Myocyte (in vitro differentiated cells): ENCODE measurements around the gene GRID2. TPM values are rescaled to one million over a fixed set of nuclear protein-coding genes. Genes with fewer than 3 reads are reported as not detected.
"Not testable (repeated sequence)": the region's sequence is repeated elsewhere in the genome, so short reads cannot be mapped to it uniquely, and the experiment has no call there.

Experiments
- DNase-seq: peaks from one replicate; pipeline ENCODE4 v3.0.0-alpha.2; 2012; ENCODE audit warnings: low read depth
- total RNA-seq: library from RNA; depleted of rRNA; stranded (reverse); fragments of >200 nt; gene quantifications from 2 replicates; pipeline ENCODE4 v1.2.3, GENCODE V29; 2014

Gene GRID2
- total RNA-seq, 1 donor from 2014 or later, result 0.16 TPM

- DNase-seq, result no peak
Observed at GRCh38 chr4:92433272-92433758, 129.5 kb downstream of the GRID2 start.

GRCh38 chr4:92438722-92439121, 135.0 kb downstream of the GRID2 start:
- DNase-seq, result not testable (repeated sequence)

DNA sequence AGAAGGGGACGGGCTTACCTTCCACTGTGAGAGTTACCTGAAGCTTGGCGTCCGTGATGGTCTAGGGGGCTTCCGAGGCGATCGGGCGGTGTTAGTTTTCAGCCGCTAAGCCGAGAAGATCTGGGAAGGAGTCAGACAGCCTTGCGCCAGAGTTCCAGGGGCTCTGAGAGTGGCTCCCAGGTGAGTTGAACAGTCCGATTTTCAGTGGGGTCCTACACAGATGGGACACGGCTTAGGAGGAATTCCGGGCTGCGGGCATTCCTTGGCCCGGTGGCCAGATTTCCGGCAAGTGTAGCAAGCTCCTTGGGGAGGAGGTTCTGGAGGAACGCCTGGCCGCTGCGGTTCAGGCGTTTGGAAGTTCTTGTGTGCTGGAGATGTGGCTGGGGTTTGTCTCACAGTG, 138.4 kb downstream of the GRID2 start:
- not testable (repeated sequence) for DNase-seq

DNA sequence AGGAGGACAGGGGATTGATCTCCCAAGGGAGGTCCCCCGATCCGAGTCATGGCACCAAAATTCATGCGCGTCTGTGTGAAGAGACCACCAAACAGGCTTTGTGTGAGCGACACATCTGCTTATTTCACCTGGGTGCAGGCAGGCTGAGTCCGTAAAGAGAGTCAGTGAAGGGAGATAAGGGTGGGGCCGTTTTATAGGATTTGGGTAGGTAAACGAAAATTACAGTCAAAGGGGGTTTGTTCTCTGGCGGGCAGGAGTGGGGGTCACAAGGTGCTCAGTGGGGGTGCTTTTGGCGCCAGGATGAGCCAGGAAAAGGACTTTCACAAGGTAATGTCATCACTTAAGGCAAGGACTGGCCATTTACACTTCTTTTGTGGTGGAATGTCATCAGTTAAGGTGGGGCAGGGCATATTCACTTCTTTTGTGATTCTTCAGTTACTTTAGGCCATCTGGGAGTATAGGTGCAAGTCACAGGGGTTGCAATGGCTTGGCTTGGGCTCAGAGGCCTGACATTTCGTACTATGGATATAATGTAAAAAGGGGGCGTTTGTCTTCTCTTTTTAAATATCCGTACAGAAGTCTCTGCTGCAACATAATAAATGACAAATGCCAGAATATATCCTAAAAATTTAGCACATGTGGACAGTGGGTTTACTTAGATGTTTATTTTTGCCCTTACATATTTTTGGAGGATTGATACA, 140.5 kb downstream of the GRID2 start:
- DNase-seq, result not testable (repeated sequence)

- no peak for DNase-seq
Observed at GRCh38 chr4:92445127-92445526, 141.4 kb downstream of the GRID2 start.

GRCh38 chr4:92447255-92447905, 143.6 kb downstream of the GRID2 start:
- DNase-seq, result no peak

DNA sequence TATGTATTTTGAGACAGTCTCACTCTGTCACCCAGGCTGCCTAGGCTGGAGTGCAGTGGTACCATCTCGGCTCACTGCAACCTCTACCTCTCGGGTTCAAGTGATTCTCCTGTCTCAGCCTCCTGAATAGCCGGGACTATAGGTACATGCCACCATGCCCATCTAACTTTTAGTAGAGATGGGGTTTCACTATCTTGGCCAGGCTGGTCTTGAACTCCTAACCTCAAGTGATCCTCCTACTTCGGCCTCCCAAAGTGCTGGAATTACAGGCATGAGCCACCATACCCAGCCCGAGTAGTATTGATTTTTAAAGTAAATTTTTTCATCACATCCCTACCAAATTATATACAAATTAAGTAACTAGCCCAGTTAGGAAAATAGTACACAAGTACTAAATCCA, 144.4 kb downstream of the GRID2 start:
- DNase-seq, result not testable (repeated sequence)

DNA sequence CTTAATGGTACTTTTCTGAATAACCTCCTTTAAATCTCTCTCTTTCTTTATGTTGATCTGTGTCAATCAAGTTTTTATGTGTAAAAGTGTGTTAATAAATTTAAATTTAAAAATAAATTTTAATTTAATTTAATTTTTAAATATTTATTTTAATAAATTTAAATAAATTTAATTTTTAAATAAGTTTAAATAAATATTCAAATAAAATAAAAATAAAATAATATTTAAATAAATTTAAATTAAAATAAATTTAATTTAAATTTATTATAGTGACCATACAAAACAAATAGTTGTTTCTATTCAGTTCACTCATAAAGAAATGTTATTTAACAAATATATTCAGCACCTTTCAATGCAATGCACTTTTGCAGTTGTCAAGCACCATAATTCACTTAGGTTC, 146.9 kb downstream of the GRID2 start:
- no peak for DNase-seq

DNA sequence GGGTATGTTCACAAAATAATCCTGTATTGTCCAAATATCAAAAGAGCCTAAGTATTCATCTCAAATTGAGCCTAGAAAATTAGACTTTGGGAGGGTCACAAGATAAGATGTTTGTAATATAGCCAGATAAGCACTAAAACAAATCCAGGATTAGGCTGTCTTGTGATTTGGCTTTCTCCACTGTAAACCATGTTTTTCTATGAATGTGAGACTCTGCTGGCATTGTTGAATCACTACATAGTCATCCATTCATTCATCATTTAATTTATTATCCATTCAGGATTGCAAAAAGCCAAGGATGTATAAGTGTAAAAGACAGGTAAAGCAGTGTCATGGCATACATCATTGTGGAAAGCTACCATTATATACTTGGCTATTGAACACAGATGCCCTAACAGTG, 148.0 kb downstream of the GRID2 start:
- DNase-seq, result no peak

GRCh38 chr4:92452383-92452782, 148.6 kb downstream of the GRID2 start:
- not testable (repeated sequence) for DNase-seq

DNA sequence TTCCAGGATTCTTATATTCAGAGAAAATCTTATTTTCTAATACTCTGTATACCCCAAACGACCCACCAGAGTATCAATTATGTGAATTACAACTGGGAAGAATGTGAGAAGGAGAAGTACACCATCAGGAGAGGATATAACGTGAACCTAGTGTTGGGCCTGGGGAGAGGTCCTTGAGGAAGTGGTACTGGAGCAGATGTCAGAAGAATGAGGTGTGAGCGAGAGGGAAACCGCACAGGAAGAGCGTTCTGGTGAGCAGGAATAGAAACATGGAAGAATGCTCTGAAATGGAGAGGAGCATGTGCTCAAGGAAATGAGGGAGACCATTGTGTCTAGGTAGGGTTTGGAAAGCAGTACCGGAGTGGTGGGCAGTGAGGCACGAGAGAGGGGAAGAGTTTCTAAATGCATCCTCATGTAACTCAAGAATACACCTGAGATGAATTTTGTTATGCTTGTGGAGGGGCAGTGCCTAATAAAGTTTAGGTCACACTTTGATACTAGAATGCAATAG, 151.6 kb downstream of the GRID2 start:
- DNase-seq, result no peak

- no peak for DNase-seq
Observed at GRCh38 chr4:92455951-92456350, 152.2 kb downstream of the GRID2 start.

- no peak for DNase-seq
Observed at GRCh38 chr4:92461732-92462131, 158.0 kb downstream of the GRID2 start.

DNA sequence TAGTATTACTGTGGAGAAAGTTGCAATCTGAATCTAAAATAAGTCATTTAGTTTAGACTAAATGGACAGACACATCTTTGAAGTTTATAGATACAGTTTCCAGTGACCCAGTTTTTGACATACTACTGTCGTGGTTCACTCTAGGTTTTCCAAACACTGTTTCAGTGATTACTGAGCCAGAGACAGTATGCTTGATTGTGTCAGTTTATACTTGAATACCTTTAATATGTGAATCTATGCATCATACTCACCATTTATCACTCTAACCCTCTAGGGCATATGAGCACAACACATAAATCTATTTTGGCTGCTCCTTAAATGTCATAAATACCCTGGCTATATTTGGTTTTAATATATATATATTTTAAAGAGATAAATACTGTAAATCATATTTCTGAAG, 173.5 kb downstream of the GRID2 start:
- DNase-seq, result no peak

- DNase-seq, result no peak
Observed at GRCh38 chr4:92483341-92483740, 179.6 kb downstream of the GRID2 start.

DNA sequence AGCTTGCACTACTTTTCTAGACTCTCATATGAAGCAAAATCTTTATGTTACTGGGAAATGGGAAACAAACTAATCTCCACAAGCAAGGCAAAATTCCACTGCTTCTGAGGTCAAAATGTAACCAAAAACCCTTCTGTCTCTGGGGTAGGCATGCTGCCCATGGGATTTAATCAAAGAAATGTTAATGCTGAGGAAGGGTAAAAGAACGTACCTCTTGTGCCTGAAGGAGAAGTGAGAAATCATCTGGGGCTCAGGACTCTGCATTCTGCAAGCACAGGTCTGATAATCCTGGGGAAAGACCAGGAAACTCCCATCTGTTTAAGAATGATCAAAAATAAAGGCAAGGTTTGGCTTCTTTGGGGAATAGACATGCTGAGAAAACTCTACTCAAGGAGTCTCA, 184.7 kb downstream of the GRID2 start:
- no peak for DNase-seq

DNA sequence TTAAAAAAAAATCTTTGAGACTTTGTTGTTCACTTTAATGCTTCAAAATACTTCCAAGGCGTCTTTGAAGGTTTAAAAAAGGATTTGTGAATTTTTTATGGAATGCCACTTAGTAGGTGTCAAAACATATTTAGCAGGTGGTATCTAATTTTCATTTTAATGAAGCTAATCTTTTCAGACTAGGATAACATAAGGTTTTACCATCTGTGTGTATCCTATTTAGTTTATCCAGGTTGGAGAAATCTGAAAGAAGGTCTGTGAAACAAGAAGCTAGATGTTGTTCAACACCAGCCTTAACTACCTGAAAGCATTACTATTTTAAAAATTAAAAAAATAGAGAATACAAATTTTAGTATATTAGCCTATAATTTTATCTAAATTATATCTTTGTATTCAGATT, 193.4 kb downstream of the GRID2 start:
- DNase-seq, result no peak

DNA sequence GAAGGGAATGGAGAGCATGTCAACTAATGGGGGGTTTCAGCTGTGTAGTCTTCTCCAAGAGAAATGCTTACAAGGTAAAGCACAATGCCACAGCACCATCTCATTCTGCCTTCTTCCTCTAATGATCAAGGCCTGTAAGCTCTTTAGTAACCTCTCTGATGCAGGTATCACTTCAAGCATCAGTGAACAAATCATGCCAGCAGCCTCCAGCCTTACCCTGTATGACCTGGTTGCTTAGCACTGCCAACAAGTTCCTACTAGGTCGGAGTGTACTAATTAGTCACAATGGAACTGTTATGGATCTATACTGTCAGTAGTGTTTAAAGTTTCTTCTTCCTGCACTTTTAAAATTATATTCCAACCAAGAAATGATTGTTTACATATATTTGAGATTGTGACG, 197.7 kb downstream of the GRID2 start:
- DNase-seq, result no peak

DNA sequence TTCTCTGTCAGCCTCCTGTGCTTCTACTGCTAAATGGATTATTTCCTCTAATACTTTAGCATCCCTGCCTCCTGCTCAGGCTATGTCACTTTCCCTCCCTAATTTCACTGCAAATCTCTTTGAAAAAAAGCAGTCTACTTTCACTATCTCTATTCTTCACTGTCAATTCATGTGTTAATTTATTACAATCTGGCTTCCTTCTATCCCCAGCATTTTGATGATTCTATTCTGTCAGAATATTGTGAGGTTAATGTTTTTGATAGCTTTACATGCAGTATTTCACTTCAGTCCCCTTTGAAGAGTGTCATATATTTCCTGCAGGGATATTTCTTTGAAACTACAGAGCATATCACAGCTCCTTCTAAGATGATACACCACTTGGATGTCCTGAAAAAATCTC, 203.2 kb downstream of the GRID2 start:
- DNase-seq, result no peak

- no peak for DNase-seq
Observed at GRCh38 chr4:92514627-92515026, 210.9 kb downstream of the GRID2 start.

DNA sequence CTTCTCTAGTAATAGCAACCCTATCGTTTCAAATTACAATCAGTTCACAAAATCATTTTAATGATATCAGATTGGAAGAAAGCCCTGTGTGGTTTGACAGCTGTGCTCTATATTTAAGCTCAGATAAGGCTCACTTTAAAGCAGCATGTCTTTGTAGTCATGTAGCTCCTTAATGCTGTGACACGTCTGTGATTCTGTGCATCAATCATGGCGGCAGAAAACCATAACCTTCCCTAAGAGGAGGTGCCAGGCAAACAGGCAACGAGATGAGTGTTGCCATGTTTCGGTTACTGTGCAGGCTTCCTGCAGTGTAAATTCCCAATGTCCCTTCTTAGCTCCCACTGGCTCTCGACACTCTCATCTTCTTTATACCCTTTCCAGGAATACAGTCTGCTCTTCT, 212.7 kb downstream of the GRID2 start:
- DNase-seq, result no peak

DNA sequence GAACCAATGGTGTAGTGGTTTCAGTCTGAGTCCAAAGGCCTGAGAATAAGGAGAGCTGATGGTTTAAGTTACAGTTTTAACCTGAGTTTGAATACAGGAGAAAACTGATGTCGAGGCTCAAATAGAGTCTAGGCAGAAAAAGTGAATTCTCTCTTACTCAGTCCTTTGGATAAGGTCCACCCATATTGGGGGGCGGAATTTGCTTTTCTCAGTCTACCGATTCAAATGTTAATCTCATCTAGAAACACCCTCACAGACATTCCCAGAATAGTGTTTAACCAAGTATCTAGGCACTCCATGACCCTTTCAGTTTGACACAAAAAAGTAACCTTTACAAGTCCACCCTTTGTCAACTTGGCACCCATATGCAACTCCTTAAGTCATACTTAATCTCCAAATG, 216.0 kb downstream of the GRID2 start:
- DNase-seq, result no peak

DNA sequence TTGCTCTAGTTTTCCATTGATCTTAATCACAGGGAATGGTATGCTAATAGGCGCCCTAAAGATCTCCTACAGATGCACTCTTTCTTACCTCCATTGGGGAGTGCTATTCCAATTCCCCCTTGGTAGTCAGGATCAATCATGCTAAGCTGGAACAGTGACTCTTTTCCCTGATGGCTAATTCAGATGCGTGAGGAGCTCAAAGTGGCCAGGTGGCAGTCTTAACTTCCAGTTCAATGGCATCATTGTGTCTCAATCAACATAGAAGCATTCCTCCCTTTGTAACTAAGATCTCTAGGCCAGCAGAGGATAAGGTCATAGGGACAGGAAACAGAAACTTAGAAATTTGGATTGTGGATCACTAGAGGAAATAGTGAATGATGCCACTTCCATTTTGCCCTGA, 216.8 kb downstream of the GRID2 start:
- no peak for DNase-seq
